Glomerular visceral epithelial cell (primary cell): ENCODE results near the gene RPL23.
A peak's percentile ranks its signal among the peaks of the same experiment; 100 is the strongest.

Source experiments
- DNase-seq: peaks from one replicate; pipeline ENCODE4 v3.0.0-alpha.2; 2016; ENCODE audit errors: extremely low spot score

RPL23 gene

GRCh38 chr17:38798614-38799500 lies 54.7 kb downstream of the RPL23 start:
- DNase-seq: peak; percentile 50
